Smooth muscle cell of the pulmonary artery (primary cell): ENCODE results near the gene CACNA1I. TPM values are rescaled to one million over a fixed set of nuclear protein-coding genes. Genes with fewer than 3 reads are reported as not detected.

Experiments
- total RNA-seq: library from RNA; depleted of rRNA; stranded (reverse); fragments of >200 nt; gene quantifications from 2 replicates; pipeline ENCODE4 v1.2.3, GENCODE V29; 2014

Gene CACNA1I
- under 0.01 TPM in 1 of 2 replicates, not detected in the other for total RNA-seq

GRCh38 chr22:39570665-39571064, at the start of gene CACNA1I:
Gene CACNA1I (plus strand): TSS chr22:39570753. CDS start chr22:39570753, 0 bp downstream.

GRCh38 chr22:39532215-39533073, 38.1 kb upstream of the CACNA1I start, which contains the start of gene RPS19BP1:
Gene RPS19BP1 (minus strand): TSS chr22:39532748. CDS start chr22:39532738, 10 bp downstream.

Other genes starting within 250 kb of the CACNA1I start
- 7.2 and 14.8 TPM in 2 replicates for gene SYNGR1, start 220.8 kb upstream of the CACNA1I start, total RNA-seq
- 19.2 and 21.0 TPM in 2 replicates for gene TAB1, start 171.0 kb upstream of the CACNA1I start, total RNA-seq
- gene MGAT3, start 113.7 kb upstream of the CACNA1I start, total RNA-seq: 1.3 and 4.2 TPM in 2 replicates
- gene MIEF1, start 68.5 kb upstream of the CACNA1I start, total RNA-seq: 23.5 and 24.1 TPM in 2 replicates
- 213 and 214 TPM in 2 replicates for gene ATF4, start 50.2 kb upstream of the CACNA1I start, total RNA-seq
- gene RPS19BP1, start 38.0 kb upstream of the CACNA1I start, total RNA-seq: 30.1 and 32.9 TPM in 2 replicates